H1 (cell line): Measurements from ENCODE around the gene PLN. TPM values are rescaled to one million over a fixed set of nuclear protein-coding genes. Genes with fewer than 3 reads are reported as not detected.

Experiments used
- CTCF ChIA-PET: fragments of 300-600 bp; sonication (Branson Sonifier 250); formaldehyde crosslinking; loops from one replicate; lab custom pipeline; 2021; ENCODE audit not compliant: partially characterized antibody; lab: Charles Lee
- POLR2A ChIA-PET: fragments of 300-600 bp; sonication (Branson Sonifier 250); formaldehyde crosslinking; loops from one replicate; lab custom pipeline; 2021; ENCODE audit warnings: inconsistent platforms; ENCODE audit not compliant: partially characterized antibody; lab: Charles Lee
- DNase-seq, 2 experiments: peaks; one replicate each; pipeline versions ENCODE4 v3.0.0 to v3.0.0-alpha.2; 2010 to 2022; ENCODE audit warnings: low spot score in 2 of 2, low read depth in 1 of 2, mixed read lengths in 1 of 2
- FAIRE-seq: peaks from 2 replicates; lab custom pipeline; 2011; peaks lifted over from hg19 to GRCh38; lab: Jason Lieb, UNC
- H2AFZ ChIP-seq: 2 replicates; pipeline ENCODE4 v1.8.1; 2012; ENCODE audit warnings: low read length, inconsistent platforms
- H2AK5ac ChIP-seq: 2 replicates; pipeline ENCODE4 v1.6.1; 2013; ENCODE audit warnings: low read depth, low read length
- H2BK120ac ChIP-seq: replicated peaks from 2 replicates; pipeline ENCODE3; 2013; ENCODE audit warnings: low read depth, low read length, inconsistent platforms
- H2BK12ac ChIP-seq: 2 replicates; pipeline ENCODE4 v1.6.1; 2013; ENCODE audit warnings: low read depth, low read length
- H2BK15ac ChIP-seq: 2 replicates; pipeline ENCODE4 v1.6.1; 2013; ENCODE audit warnings: low read length
- H2BK20ac ChIP-seq: 2 replicates; pipeline ENCODE4 v1.6.1; 2013; ENCODE audit warnings: low read length
- H2BK5ac ChIP-seq: 2 replicates; pipeline ENCODE4 v1.6.1; 2013; ENCODE audit warnings: low read depth, low read length
- H3K14ac ChIP-seq: 2 replicates; pipeline ENCODE4 v1.6.1; 2013; ENCODE audit warnings: inconsistent platforms; ENCODE audit not compliant: insufficient read length
- H3K18ac ChIP-seq: 2 replicates; pipeline ENCODE4 v1.6.1; 2013; ENCODE audit warnings: low read length; ENCODE audit errors: extremely low read depth
- H3K23ac ChIP-seq: 2 replicates; pipeline ENCODE4 v1.6.1; 2013; ENCODE audit warnings: inconsistent platforms; ENCODE audit not compliant: insufficient read length
- H3K23me2 ChIP-seq: 2 replicates; pipeline ENCODE4 v1.6.1; 2013; ENCODE audit warnings: low read depth, low read length
- H3K27ac ChIP-seq: 2 replicates; pipeline ENCODE4 v1.6.1; 2011; ENCODE audit warnings: low read depth, low read length, inconsistent platforms
- H3K27me3 ChIP-seq, 4 experiments: replicated peaks in 1 of 4; 1 replicate in 1 of 4; 2 replicates in 3 of 4; pipeline versions ENCODE4 v1.6.1 to v1.8.1; 2011 to 2013; ENCODE audit warnings: low read length in 3 of 4, mild to moderate bottlenecking in 3 of 4, inconsistent platforms in 2 of 4, mixed read lengths in 2 of 4, moderate library complexity in 1 of 4; ENCODE audit not compliant: control insufficient read depth in 3 of 4, insufficient read depth in 3 of 4; ENCODE audit errors: extremely low read depth in 1 of 4
- H3K36me3 ChIP-seq, 4 experiments: 2 replicates each; pipeline versions ENCODE4 v1.6.1 to v1.8.1; 2011 to 2013; ENCODE audit warnings: mild to moderate bottlenecking in 4 of 4, low read length in 3 of 4, moderate library complexity in 2 of 4, control low read depth in 1 of 4, inconsistent platforms in 1 of 4; ENCODE audit not compliant: insufficient read depth in 4 of 4, control insufficient read depth in 2 of 4
- H3K4ac ChIP-seq: replicated peaks from 2 replicates; pipeline ENCODE3; 2013; ENCODE audit warnings: low read length, low read depth, mixed read lengths, inconsistent platforms; ENCODE audit not compliant: insufficient read length
- H3K4me1 ChIP-seq, 4 experiments: replicated peaks in 1 of 4; 1 replicate in 1 of 4; 2 replicates in 3 of 4; pipeline versions ENCODE4 v1.6.1 to v1.8.1; 2011 to 2013; ENCODE audit warnings: low read length in 3 of 4, inconsistent platforms in 2 of 4, mixed read lengths in 1 of 4; ENCODE audit not compliant: insufficient read depth in 4 of 4, control insufficient read depth in 3 of 4
- H3K4me2 ChIP-seq, 2 experiments: 2 replicates each; pipeline versions ENCODE4 v1.6.1 to v1.8.1; 2011 to 2013; ENCODE audit warnings: low read depth in 2 of 2, low read length in 2 of 2, control low read depth in 1 of 2, inconsistent platforms in 1 of 2, mild to moderate bottlenecking in 1 of 2; ENCODE audit not compliant: insufficient read depth in 1 of 2
- H3K4me3 ChIP-seq, 4 experiments: fragments of 200-600, 300-600 bp in 1 of 4; sonication (generic), shearing (Covaris generic), sonication (Bioruptor Twin) in 1 of 4; 2 replicates each; pipeline versions ENCODE4 v1.5.1 to v1.8.1; 2011 to 2016; ENCODE audit warnings: low read length in 4 of 4, low read depth in 3 of 4, control low read depth in 2 of 4, inconsistent platforms in 2 of 4, mild to moderate bottlenecking in 2 of 4, mixed read lengths in 1 of 4, moderate library complexity in 1 of 4; ENCODE audit not compliant: insufficient read depth in 2 of 4; ENCODE audit errors: extremely low read depth in 1 of 4
- H3K56ac ChIP-seq: replicated peaks from 2 replicates; pipeline ENCODE3; 2013; ENCODE audit warnings: low read depth, mild to moderate bottlenecking, mixed read lengths, low read length, inconsistent platforms; ENCODE audit not compliant: insufficient read length
- H3K79me1 ChIP-seq: 2 replicates; pipeline ENCODE4 v1.6.1; 2013; ENCODE audit warnings: low read depth, low read length, control low read depth
- H3K79me2 ChIP-seq, 2 experiments: 2 replicates each; pipeline versions ENCODE4 v1.6.1 to v1.8.1; 2012 to 2013; ENCODE audit warnings: low read length in 2 of 2, mild to moderate bottlenecking in 2 of 2, inconsistent platforms in 1 of 2; ENCODE audit not compliant: insufficient read depth in 2 of 2, control insufficient read depth in 1 of 2
- H3K9ac ChIP-seq, 4 experiments: replicated peaks in 1 of 4; 1 replicate in 1 of 4; 2 replicates in 3 of 4; pipeline versions ENCODE4 v1.6.1 to v1.8.1; 2011 to 2013; ENCODE audit warnings: low read depth in 3 of 4, low read length in 3 of 4, control low read depth in 2 of 4, mild to moderate bottlenecking in 2 of 4, moderate library complexity in 2 of 4, inconsistent platforms in 1 of 4; ENCODE audit errors: extremely low read depth in 1 of 4
- H3K9me3 ChIP-seq, 2 experiments: 2 replicates each; pipeline versions ENCODE4 v1.6.1 to v1.8.1; 2012 to 2013; ENCODE audit warnings: mild to moderate bottlenecking in 2 of 2, moderate library complexity in 2 of 2, control low read depth in 1 of 2, inconsistent platforms in 1 of 2, low read depth in 1 of 2, low read length in 1 of 2, mixed read lengths in 1 of 2; ENCODE audit not compliant: insufficient read depth in 2 of 2
- H4K20me1 ChIP-seq, 2 experiments: replicated peaks in 1 of 2; 2 replicates each; pipeline versions ENCODE3 to v1.8.1; 2011 to 2013; ENCODE audit warnings: inconsistent platforms in 2 of 2, low read length in 2 of 2, mild to moderate bottlenecking in 1 of 2; ENCODE audit not compliant: insufficient read depth in 2 of 2, control insufficient read depth in 1 of 2
- H4K5ac ChIP-seq: 2 replicates; pipeline ENCODE4 v1.6.1; 2013; ENCODE audit warnings: low read length, low read depth, mixed read lengths, inconsistent platforms; ENCODE audit not compliant: insufficient read length
- H4K8ac ChIP-seq: 2 replicates; pipeline ENCODE4 v1.8.0; 2013; ENCODE audit warnings: mild to moderate bottlenecking, moderate library complexity, low read length, inconsistent platforms; ENCODE audit not compliant: insufficient read depth; ENCODE audit errors: extremely low read depth
- H4K91ac ChIP-seq: replicated peaks from 2 replicates; pipeline ENCODE3; 2013; ENCODE audit warnings: low read length, mixed read lengths, inconsistent platforms; ENCODE audit not compliant: insufficient read length
- EZH2 ChIP-seq: fragments of 200-600 bp; sonication (generic); IDR thresholded peaks from 2 replicates; pipeline ENCODE4 v1.7.1; 2012; ENCODE audit warnings: low read depth, mild to moderate bottlenecking, moderate library complexity, low read length, inconsistent platforms; ENCODE audit not compliant: severe bottlenecking
- SRF ChIP-seq: IDR thresholded peaks from 2 replicates; pipeline ENCODE4 v1.6.1; 2011; ENCODE audit warnings: mild to moderate bottlenecking, low read depth, low read length, moderate library complexity
- WGBS, 2 experiments: shearing (Covaris generic) in 1 of 2; methylation state at CpG; one replicate each; pipeline versions ENCODE4 v1.1.6 to v1.1.7; 2013 to 2015; ENCODE audit warnings: low lambda C conversion rate in 2 of 2, mixed read lengths in 2 of 2, inconsistent platforms in 1 of 2, low coverage in 1 of 2, missing lambda C conversion rate in 1 of 2; ENCODE audit not compliant: insufficient replicate concordance in 2 of 2, insufficient coverage in 1 of 2, insufficient read length in 1 of 2; ENCODE audit errors: extremely low coverage in 1 of 2, missing lambda C conversion rate in 1 of 2; 5-methylcytosine and 5-hydroxymethylcytosine counted together
- polyA plus RNA-seq, 7 experiments: library from polyadenylated mRNA; depleted of rRNA in 3 of 7; stranded (reverse) in 5 of 7; unstranded in 2 of 7; fragments of >200 nt in 5 of 7; fragments of 200-250 nt in 2 of 7; gene quantifications; 1 replicate in 5 of 7; 2 replicates in 1 of 7; 4 replicates in 1 of 7; pipeline versions ENCODE4 v1.2.1 to v1.2.3, GENCODE V29; 2011 to 2013; ENCODE audit warnings: missing spikeins in 2 of 7, mixed read lengths in 2 of 7
- total RNA-seq: library from RNA; stranded (reverse); fragmentation: NEBNext Ultra II Directional; extraction: Animal tissue kit (Norgen Biotek cat#: 25700); gene quantifications from 2 replicates; pipeline ENCODE4 v1.2.1, GENCODE V29; 2021

PLN gene
- total and polyA plus RNA-seq, 2 of the 8 experiments (the other 6 are each of a cell fraction or from before 2014, with no cell fraction given) = not detected

GRCh38 chr6:118546880-118547218 lies 1.2 kb upstream of the PLN start:
- no peak overlapping the region for H3K4me3 ChIP-seq
- H3K79me2 ChIP-seq = peaks cover 0 to 11% of the 10 kb centered on the region in 2 experiments; a peak in 2 of 4 replicates
- ChIA-PET CTCF (interaction anchor here (1.0 to 5.0 kb wide), 3 partner anchors 9 to 262 kb away, joined by 3 to 31 read pairs (median 4); no protein-coding TSS in a partner anchor), POLR2A (no interaction called here)
- no peak overlapping the region for H4K5ac ChIP-seq
- H2BK5ac ChIP-seq = no peak overlapping the region
- H3K56ac ChIP-seq = no peak overlapping the region
- no peak overlapping the region for H3K27ac ChIP-seq
- H4K91ac ChIP-seq = no peak overlapping the region
- 67% methylated on average over 1 of the region's 1 CpG; no CpG with 5 or more reads in 1 of the 2 experiments for WGBS, 2 experiments
- H4K20me1 ChIP-seq = no peaks in the 10 kb centered on the region
- H2BK15ac ChIP-seq = no peak overlapping the region
- H3K4me1 ChIP-seq = no peaks in the 10 kb centered on the region; a peak in 1 of 7 replicates
- H3K23me2 ChIP-seq = no peaks in the 10 kb centered on the region
- H4K8ac ChIP-seq = no peak overlapping the region
- H3K27me3 ChIP-seq = no peaks in the 10 kb centered on the region
- no peaks in the 10 kb centered on the region for H3K9me3 ChIP-seq
- TF ChIP-seq EZH2 (no peak), SRF (peak; percentile 73)
- H2BK12ac ChIP-seq = no peak overlapping the region
- no peak for FAIRE-seq
- no peak overlapping the region for H3K4me2 ChIP-seq
- H2AFZ ChIP-seq = no peak overlapping the region
- no peak overlapping the region for H3K23ac ChIP-seq
- H3K36me3 ChIP-seq = no peaks in the 10 kb centered on the region
- no peak overlapping the region for H2AK5ac ChIP-seq
- H3K14ac ChIP-seq = no peak overlapping the region
- H3K4ac ChIP-seq = no peak overlapping the region
- H3K9ac ChIP-seq = no peak overlapping the region
- H2BK20ac ChIP-seq = no peak overlapping the region
- no peaks in the 10 kb centered on the region for H3K79me1 ChIP-seq
- DNase-seq = no peak
- no peak overlapping the region for H3K18ac ChIP-seq
- H2BK120ac ChIP-seq = no peak overlapping the region
